22Rv1 (cell line): ENCODE data around the gene TRAF1.

Experiments
- CTCF ChIP-seq: fragments of 450-650 bp; IDR thresholded peaks from 2 replicates; pipeline ENCODE4 v1.5.1; 2017; ENCODE audit warnings: mild to moderate bottlenecking
- ZFX ChIP-seq: fragments of 450-650 bp; IDR thresholded peaks from 2 replicates; pipeline ENCODE4 v1.6.1; 2017; ENCODE audit warnings: antibody characterized with exemption, borderline replicate concordance

GRCh38 chr9:120885958-120886357 is 40.6 kb downstream of the TRAF1 start:
- no peak for TF ChIP-seq CTCF
- TF ChIP-seq ZFX: no peak
